Heart left ventricle (tissue), 16 donors: ENCODE measurements around the gene C19orf38. TPM values are rescaled to one million over a fixed set of nuclear protein-coding genes. Genes with fewer than 3 reads are reported as not detected.

Experiments
- ATAC-seq, 4 donors: fragments of 200-7000 bp; cut with Tn5 transposase; one replicate each; pipeline ENCODE4 v1.9.1; 2020 to 2022; ENCODE audit warnings: moderate library complexity in 4 of 4, mild to moderate bottlenecking in 3 of 4, moderate number of reproducible peaks in 1 of 4
- DNase-seq, 5 donors: peaks; one replicate each; pipeline ENCODE4 v3.0.0-alpha.2; 2020
- H3K27ac ChIP-seq, 12 donors: fragments of 200-600 bp; sonication (generic) in 4 of 12; one replicate each; pipeline versions ENCODE4 v1.5.0 to v1.8.0; 2016 to 2022; ENCODE audit warnings: mild to moderate bottlenecking in 2 of 12
- H3K27me3 ChIP-seq, 9 donors: fragments of 200-600 bp; sonication (generic) in 2 of 9; one replicate each; pipeline versions ENCODE4 v1.5.1 to v1.8.0; 2016 to 2022; ENCODE audit warnings: mild to moderate bottlenecking in 3 of 9
- H3K36me3 ChIP-seq, 9 donors: fragments of 200-600 bp; sonication (generic) in 2 of 9; one replicate each; pipeline versions ENCODE4 v1.5.0 to v1.8.0; 2018 to 2022; ENCODE audit warnings: mild to moderate bottlenecking in 2 of 9
- H3K4me1 ChIP-seq, 12 donors: fragments of 200-600 bp; sonication (generic) in 4 of 12; one replicate each; pipeline versions ENCODE4 v1.5.0 to v1.8.0; 2016 to 2022; ENCODE audit warnings: mild to moderate bottlenecking in 3 of 12
- H3K4me3 ChIP-seq, 12 donors: fragments of 200-600 bp; sonication (generic) in 4 of 12; one replicate each; pipeline versions ENCODE4 v1.5.0 to v1.8.0; 2017 to 2022; ENCODE audit warnings: mild to moderate bottlenecking in 9 of 12, moderate library complexity in 4 of 12
- H3K9me3 ChIP-seq, 12 donors: fragments of 200-600 bp; sonication (generic) in 4 of 12; one replicate each; pipeline versions ENCODE4 v1.5.0 to v1.8.0; 2016 to 2022; ENCODE audit warnings: mild to moderate bottlenecking in 1 of 12
- CTCF ChIP-seq, 12 donors: fragments of 200-600 bp; sonication (generic) in 4 of 12; IDR thresholded peaks; one replicate each; pipeline versions ENCODE4 v1.5.0 to v1.8.0; 2018 to 2022; ENCODE audit warnings: antibody characterized with exemption in 12 of 12, mild to moderate bottlenecking in 5 of 12
- POLR2A ChIP-seq, 2 donors: fragments of 450-650 bp; IDR thresholded peaks; one replicate each; pipeline ENCODE4 v1.6.1; 2017; ENCODE audit warnings: antibody characterized with exemption in 2 of 2, mild to moderate bottlenecking in 2 of 2, moderate library complexity in 2 of 2
- WGBS, 4 donors: extraction: QIAGEN DNeasy Blood & Tissue Kit in 2 of 4; methylation state at CpG; one replicate each; pipeline versions ENCODE4 v1.1.5 to v1.1.7; 2013 to 2018; 5-methylcytosine and 5-hydroxymethylcytosine counted together
- intact Hi-C, 10 donors: fragments of 100-400 bp; cut with DNase I; formaldehyde crosslinking; loops; one replicate each; pipeline versions ENCODE4 v1.11.1 to v1.14.2; 2022
- polyA plus RNA-seq, 2 donors: library from polyadenylated mRNA; stranded (reverse); fragments of 200-250 nt; gene quantifications; one replicate each; pipeline ENCODE4 v1.2.3, GENCODE V29; 2013
- total RNA-seq, 9 donors: library from RNA; depleted of rRNA in 2 of 9; stranded (reverse); fragments of >200 nt in 2 of 9; fragmentation: NEBNext Ultra II Directional in 3 of 9; extraction: Animal tissue kit (Norgen Biotek cat#: 25700) in 3 of 9; gene quantifications; one replicate each; pipeline versions ENCODE4 v1.1.0 to v1.2.4, GENCODE V29; 2016 to 2023
- donor health status: ischemic (EF 13 %, LVEDD 7.1; RV severe dilation, severe dysfunction).
- donor health status: healthy with polysubstance abuse.
- donor health status: DM: no; HTN: yes; CAD: no.
- donor health status: DM: no; HTN: no; CAD: no.
- donor health status: ischemic (EF 25% LVEDD 6.9; RV normal size, moderate dysfunction).
- donor health status: ischemic (EF 25% LVEDD 5.7; RV mildly dilated, moderate dysfunction).
- donor health status: healthy.
- donor health status: DM: yes; HTN: yes; CAD: no.
- donor health status: ischemic (EF 35%, LVEDD 5.7; RV mildly dilated, moderate dysfunction).
- donor health status: nonischemic (EF 11% LVEDD 7.7; RV severe dilation, severe dysfunction).
- donor health status: DM: yes; HTN: yes; CAD: no.
- donor health status: PGD.
- donor health status: ischemic (EF 29% LVEDD 5.4; RV normal size, mild dysfunction).
- donor health status: nonischemic (EF 23%, LVEDD 6.1; RV moderate dilation, normal function).

The C19orf38 gene
- total and polyA plus RNA-seq, 11 donors, result 0.21 to 6.0 (median 0.86) TPM

GRCh38 chr19:10805065-10805757, 43.0 kb upstream of the C19orf38 start:
- no peak for TF ChIP-seq CTCF (IDR thresholded peaks at IDR 0.05)
- TF ChIP-seq POLR2A (IDR thresholded peaks at IDR 0.05), result no peak
- Histone ChIP-seq H3K27ac (no peak overlapping the region), H3K4me3 (no peak overlapping the region), H3K9me3 (no peaks in the 10 kb centered on the region), H3K4me1 (peaks cover 0 to 37% (median 8%) of the 10 kb centered on the region in 12 donors), H3K27me3 (no peaks in the 10 kb centered on the region), H3K36me3 (peaks cover 5 to 97% (median 93%) of the 10 kb centered on the region in 9 donors)
- ATAC-seq (no peak), DNase-seq (no peak)
- intact Hi-C loops, result no loop called here
- 87 to 94% (median 91%) methylated on average over 11 of the region's 11 CpGs for WGBS, 4 donors

GRCh38 chr19:10805758-10806247, 42.4 kb upstream of the C19orf38 start:
- Histone ChIP-seq H3K9me3 (no peaks in the 10 kb centered on the region), H3K27ac (no peak overlapping the region), H3K4me1 (peaks cover 0 to 37% (median 2%) of the 10 kb centered on the region in 12 donors), H3K4me3 (no peak overlapping the region), H3K36me3 (peaks cover 5 to 99% (median 93%) of the 10 kb centered on the region in 9 donors), H3K27me3 (no peaks in the 10 kb centered on the region)
- intact Hi-C loops, result no loop called here
- WGBS, 4 donors, result 82 to 94% (median 92%) methylated on average over 11 of the region's 11 CpGs
- TF ChIP-seq POLR2A (IDR thresholded peaks at IDR 0.05) (no peak), CTCF (IDR thresholded peaks at IDR 0.05) (no peak)
- no peak for DNase-seq
- ATAC-seq, result no peak

- intact Hi-C loops, result no loop called here
- Histone ChIP-seq H3K36me3 (peaks cover under 1 to 97% (median 92%) of the 10 kb centered on the region in 9 donors), H3K27ac (peak overlapping the region in 1 of 12 donors; percentile 74), H3K4me1 (peaks cover 0 to 68% (median 0%) of the 10 kb centered on the region in 12 donors), H3K9me3 (no peaks in the 10 kb centered on the region), H3K27me3 (no peaks in the 10 kb centered on the region), H3K4me3 (no peak overlapping the region)
- TF ChIP-seq CTCF (IDR thresholded peaks at IDR 0.05) (no peak), POLR2A (IDR thresholded peaks at IDR 0.05) (no peak)
- ATAC-seq (peak in 2 of 4 donors; percentile 6 to 9), DNase-seq (no peak)
- 82 to 88% (median 84%) methylated on average over 10 of the region's 10 CpGs for WGBS, 4 donors
Measured at GRCh38 chr19:10808937-10809649, 39.1 kb upstream of the C19orf38 start.

- no peak for DNase-seq
- H3K4me3 ChIP-seq, result no peak overlapping the region
- intact Hi-C loops, result no loop called here
- peaks cover 0 to 97% (median 92%) of the 10 kb centered on the region in 9 donors for H3K36me3 ChIP-seq
- peak in 2 of 4 donors; percentile 5 to 12 for ATAC-seq
- H3K4me1 ChIP-seq, result peaks cover 0 to 74% (median 0%) of the 10 kb centered on the region in 12 donors
- H3K27ac ChIP-seq, result peak overlapping the region in 1 of 12 donors; percentile 74
- WGBS, 4 donors, result 88 to 94% (median 92%) methylated on average over 13 to 15 of the region's 15 CpGs
- H3K9me3 ChIP-seq, result no peaks in the 10 kb centered on the region
- no peaks in the 10 kb centered on the region for H3K27me3 ChIP-seq
- TF ChIP-seq POLR2A (IDR thresholded peaks at IDR 0.05), result no peak
- TF ChIP-seq CTCF (IDR thresholded peaks at IDR 0.05), result no peak
Measured at GRCh38 chr19:10809651-10810285, 38.4 kb upstream of the C19orf38 start.
